Mesodermal cell (in vitro differentiated cells): ENCODE results near the gene CFAP251.
"Not testable (repeated sequence)": the region's sequence is repeated elsewhere in the genome, so short reads cannot be mapped to it uniquely, and the experiment has no call there.

Experiments
- H3K27ac ChIP-seq: 2 replicates; pipeline ENCODE4 v1.7.0; 2013; ENCODE audit warnings: mild to moderate bottlenecking, low read depth, low read length, moderate library complexity; ENCODE audit not compliant: severe bottlenecking
- H3K36me3 ChIP-seq: 2 replicates; pipeline ENCODE4 v1.7.1; 2013; ENCODE audit warnings: mild to moderate bottlenecking, low read length, moderate library complexity; ENCODE audit not compliant: control insufficient read depth, insufficient read depth
- H3K4me1 ChIP-seq: one replicate; pipeline ENCODE4 v1.7.1; 2013; ENCODE audit warnings: mild to moderate bottlenecking, low read length; ENCODE audit not compliant: insufficient read depth, control insufficient read depth, poor library complexity, severe bottlenecking
- H3K4me3 ChIP-seq: 2 replicates; pipeline ENCODE4 v1.7.0; 2013; ENCODE audit warnings: low read length, control low read depth, mild to moderate bottlenecking; ENCODE audit not compliant: insufficient read depth, poor library complexity, severe bottlenecking; ENCODE audit errors: extremely low read depth
- H3K9me3 ChIP-seq: 2 replicates; pipeline ENCODE4 v1.7.1; 2013; ENCODE audit warnings: mild to moderate bottlenecking, low read length, moderate library complexity; ENCODE audit not compliant: control insufficient read depth
- WGBS, 2 experiments: methylation state at CpG; one replicate each; pipeline ENCODE4 v1.1.5; 2013; ENCODE audit warnings: missing lambda C conversion rate in 2 of 2; ENCODE audit not compliant: insufficient coverage in 2 of 2; 5-methylcytosine and 5-hydroxymethylcytosine counted together

The CFAP251 gene

DNA sequence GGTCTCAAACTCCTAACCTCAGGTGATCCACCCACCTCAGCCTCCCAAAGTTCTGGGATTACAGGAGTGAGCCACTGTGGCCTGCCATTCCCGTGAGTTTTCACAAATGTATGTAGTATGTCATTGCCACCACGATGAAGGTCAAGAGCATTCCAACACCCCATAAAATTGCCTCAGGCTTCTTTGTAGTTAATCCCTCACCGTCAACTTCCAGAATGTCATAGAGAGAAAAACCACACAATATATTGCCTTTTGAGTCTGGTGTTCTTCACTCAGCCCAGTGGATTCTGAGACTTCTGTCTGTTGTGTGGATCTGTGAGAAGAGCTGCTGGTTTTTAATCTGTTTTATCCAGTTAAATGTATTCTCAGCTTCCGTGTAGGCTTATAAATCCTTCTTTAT is 12.6 kb upstream of the CFAP251 start:
- no peaks in the 10 kb centered on the region for H3K4me1 ChIP-seq
- WGBS, 2 experiments, result 94% methylated on average over 2 of the region's 4 CpGs; no CpG with 5 or more reads in 1 of the 2 experiments
- peaks cover 64% of the 10 kb centered on the region for H3K36me3 ChIP-seq
- no peak overlapping the region for H3K4me3 ChIP-seq
- no peak overlapping the region for H3K27ac ChIP-seq
- H3K9me3 ChIP-seq, result no peaks in the 10 kb centered on the region

- Histone ChIP-seq H3K4me3 (no peak overlapping the region), H3K27ac (no peak overlapping the region), H3K4me1 (no peaks in the 10 kb centered on the region), H3K9me3 (no peaks in the 10 kb centered on the region), H3K36me3 (peaks cover 52% of the 10 kb centered on the region)
- 73 to 80% methylated on average over 1 to 2 of the region's 2 CpGs for WGBS, 2 experiments
Observed at GRCh38 chr12:121908702-121909101, 9.7 kb upstream of the CFAP251 start.

GRCh38 chr12:121911824-121912585 is 6.4 kb upstream of the CFAP251 start:
- peaks cover 58% of the 10 kb centered on the region for H3K36me3 ChIP-seq
- WGBS, 2 experiments, result 82 to 96% methylated on average over 9 to 11 of the region's 14 CpGs
- no peaks in the 10 kb centered on the region for H3K9me3 ChIP-seq
- no peak overlapping the region for H3K4me3 ChIP-seq
- no peak overlapping the region for H3K27ac ChIP-seq
- H3K4me1 ChIP-seq, result no peaks in the 10 kb centered on the region

GRCh38 chr12:121915841-121916321 is 2.5 kb upstream of the CFAP251 start:
- H3K9me3 ChIP-seq, result no peaks in the 10 kb centered on the region
- peaks cover 8% of the 10 kb centered on the region for H3K4me1 ChIP-seq
- H3K4me3 ChIP-seq, result no peak overlapping the region
- no peak overlapping the region for H3K27ac ChIP-seq
- whole genome bisulfite sequencing, 2 experiments, result 91 to 93% methylated on average over 3 to 5 of the region's 5 CpGs
- peaks cover 46% of the 10 kb centered on the region for H3K36me3 ChIP-seq

DNA sequence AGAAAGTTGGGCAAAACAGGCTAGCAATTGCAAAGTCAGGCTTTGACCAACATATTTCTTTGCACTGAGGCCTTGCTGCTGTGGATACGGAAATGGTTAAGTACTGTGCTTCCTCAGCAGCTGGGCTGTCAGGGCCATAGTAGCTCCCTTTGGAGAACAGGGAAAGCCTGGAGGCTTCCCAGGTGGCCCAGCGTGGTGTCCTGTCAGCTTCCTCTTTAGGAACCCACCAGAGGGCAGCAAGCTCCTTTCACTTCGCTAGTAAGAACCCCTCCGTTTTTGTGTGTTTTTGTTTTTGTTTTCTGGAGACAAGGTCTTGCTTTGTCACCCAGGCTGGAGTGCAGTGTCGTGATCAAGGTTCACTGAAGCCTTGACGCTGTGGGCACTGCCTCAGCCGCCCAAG is 1.7 kb upstream of the CFAP251 start:
- peaks cover 8% of the 10 kb centered on the region for H3K4me1 ChIP-seq

GRCh38 chr12:121918679-121919038 is 267 bp downstream of the CFAP251 start:
- Histone ChIP-seq H3K4me1 (peaks cover 8% of the 10 kb centered on the region), H3K27ac (peak overlapping the region; percentile 54), H3K9me3 (no peaks in the 10 kb centered on the region), H3K4me3 (peak overlapping the region; percentile 33), H3K36me3 (peaks cover 33% of the 10 kb centered on the region)
- 40 to 45% methylated on average over 21 of the region's 22 CpGs for WGBS, 2 experiments

More for the DNA sequence above, 1.7 kb upstream of the CFAP251 start:
- 86 to 95% methylated on average over 5 to 6 of the region's 7 CpGs for WGBS, 2 experiments
- H3K9me3 ChIP-seq, result no peaks in the 10 kb centered on the region
- H3K27ac ChIP-seq, result no peak overlapping the region
- H3K36me3 ChIP-seq, result peaks cover 43% of the 10 kb centered on the region
- H3K4me3 ChIP-seq, result no peak overlapping the region

DNA sequence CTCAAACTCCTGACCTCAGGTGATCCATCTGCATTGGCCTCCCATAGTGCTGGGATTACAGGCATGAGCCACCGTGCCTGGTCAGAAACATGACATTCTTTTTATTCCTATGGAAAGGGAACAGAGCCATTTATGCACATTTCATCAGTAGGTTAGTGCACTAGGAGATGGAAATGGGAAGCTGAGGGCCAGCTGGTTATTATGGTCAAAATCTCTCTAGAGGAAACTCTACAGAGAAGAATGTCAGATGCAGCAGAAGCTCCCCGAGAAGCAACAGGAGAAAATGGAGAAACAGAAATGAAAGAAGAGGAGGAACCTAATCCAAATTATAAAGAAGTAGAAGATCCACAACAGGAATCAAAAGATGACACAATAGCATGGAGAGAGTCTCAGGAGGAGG is 2.7 kb downstream of the CFAP251 start:
- peaks cover 22% of the 10 kb centered on the region for H3K4me1 ChIP-seq
- H3K36me3 ChIP-seq, result peaks cover 18% of the 10 kb centered on the region
- H3K27ac ChIP-seq, result no peak overlapping the region
- WGBS, 2 experiments, result no CpG with 5 or more reads among the region's 2 CpGs
- no peaks in the 10 kb centered on the region for H3K9me3 ChIP-seq
- H3K4me3 ChIP-seq, result no peak overlapping the region

GRCh38 chr12:121925358-121925695 is 6.9 kb downstream of the CFAP251 start:
- WGBS, 2 experiments, result 72 to 78% methylated on average over 6 of the region's 7 CpGs
- peaks cover 24% of the 10 kb centered on the region for H3K4me1 ChIP-seq
- peak overlapping the region; percentile 75 for H3K27ac ChIP-seq
- no peaks in the 10 kb centered on the region for H3K9me3 ChIP-seq
- H3K36me3 ChIP-seq, result peaks cover 2% of the 10 kb centered on the region
- no peak overlapping the region for H3K4me3 ChIP-seq

DNA sequence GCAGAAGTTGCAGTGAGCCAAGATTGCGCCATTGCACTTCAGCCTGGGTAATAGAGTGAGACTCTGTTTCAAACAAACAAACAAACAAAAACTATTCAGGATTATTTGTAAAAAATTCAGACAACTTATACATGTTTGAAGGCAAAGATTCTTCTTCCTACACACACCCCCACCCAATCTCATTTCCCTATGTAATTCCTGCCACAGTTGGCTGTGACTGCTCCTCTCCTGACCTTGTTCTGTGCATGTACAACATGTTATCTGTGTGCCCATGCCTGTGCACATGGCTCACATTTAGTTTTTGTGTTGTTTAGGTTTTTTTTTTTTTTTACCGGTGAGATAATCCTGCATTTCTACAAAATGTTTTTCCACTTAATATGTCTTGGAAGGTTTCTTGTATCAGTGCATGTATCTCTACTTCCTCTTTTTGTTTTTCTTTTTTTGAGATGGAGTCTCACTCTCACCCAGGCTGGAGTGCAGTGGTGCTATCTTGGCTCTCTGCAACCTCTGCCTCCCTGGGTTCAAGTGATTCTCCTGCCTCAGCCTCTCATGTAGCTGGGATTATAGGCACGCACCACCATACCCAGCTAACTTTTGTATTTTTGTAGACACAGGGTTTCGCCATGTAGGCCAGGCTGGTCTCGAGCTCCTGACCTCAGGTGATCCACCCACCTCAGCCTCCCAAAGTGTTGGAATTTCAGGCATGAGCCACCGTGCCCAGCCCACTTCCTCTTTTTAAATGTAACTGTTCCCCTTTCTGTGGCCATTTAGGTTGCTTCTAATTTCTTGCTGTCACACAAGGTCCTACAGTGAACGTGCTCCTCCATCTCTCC is 8.7 kb downstream of the CFAP251 start:
- no peak overlapping the region for H3K27ac ChIP-seq
- H3K36me3 ChIP-seq, result peaks cover 2% of the 10 kb centered on the region
- peaks cover 28% of the 10 kb centered on the region for H3K4me1 ChIP-seq
- H3K4me3 ChIP-seq, result no peak overlapping the region
- no peaks in the 10 kb centered on the region for H3K9me3 ChIP-seq
- WGBS, 2 experiments, result 66 to 70% methylated on average over 5 of the region's 7 CpGs

- Histone ChIP-seq H3K4me3 (no peak overlapping the region), H3K9me3 (no peaks in the 10 kb centered on the region), H3K36me3 (peaks cover 2% of the 10 kb centered on the region), H3K27ac (no peak overlapping the region), H3K4me1 (peaks cover 28% of the 10 kb centered on the region)
- 73 to 82% methylated on average over 3 to 5 of the region's 5 CpGs for WGBS, 2 experiments
Observed at GRCh38 chr12:121927813-121928212, 9.4 kb downstream of the CFAP251 start.

DNA sequence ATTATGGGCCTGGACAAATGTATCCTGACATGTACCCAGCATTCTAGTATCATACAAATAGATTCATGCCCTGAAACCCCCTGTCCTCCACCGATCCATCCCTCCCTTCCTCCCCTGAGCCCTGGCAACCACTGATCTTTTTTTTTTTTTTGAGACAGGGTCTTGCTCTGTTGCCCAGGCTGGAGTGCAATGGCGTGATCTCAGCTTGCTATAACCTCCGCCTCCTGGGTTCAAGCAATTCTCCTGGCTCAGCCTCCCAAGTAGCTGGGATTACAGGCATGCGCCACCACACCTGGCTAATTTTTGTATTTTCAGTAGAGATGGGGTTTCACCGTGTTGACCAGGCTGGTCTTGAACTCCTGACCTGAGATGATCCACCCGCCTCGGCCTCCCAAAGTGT is 11.2 kb downstream of the CFAP251 start:
- H3K4me1 ChIP-seq, result peaks cover 35% of the 10 kb centered on the region
- not testable (repeated sequence) for H3K27ac ChIP-seq, H3K36me3 ChIP-seq, H3K9me3 ChIP-seq, H3K4me3 ChIP-seq
- 92 to 94% methylated on average over 5 to 6 of the region's 7 CpGs for WGBS, 2 experiments
